Inflammatory macrophage (primary cell): ENCODE results near the gene WDR1.

ENCODE experiments used
- DNase-seq, 2 donors: peaks; one replicate each; pipeline ENCODE4 v3.0.0-alpha.2; 2020 to 2022

The WDR1 gene

GRCh38 chr4:10084651-10085358 lies 31.8 kb downstream of the WDR1 start:
- DNase-seq = no peak

- no peak for DNase-seq
Observed at GRCh38 chr4:10083861-10084641, 32.5 kb downstream of the WDR1 start.

GRCh38 chr4:10083331-10083771 lies 33.2 kb downstream of the WDR1 start:
- no peak for DNase-seq

GRCh38 chr4:10082459-10083272 lies 33.9 kb downstream of the WDR1 start:
- DNase-seq = no peak

GRCh38 chr4:10082047-10082446 lies 34.6 kb downstream of the WDR1 start:
- DNase-seq = no peak

- no peak for DNase-seq
Observed at GRCh38 chr4:10081218-10081606, 35.4 kb downstream of the WDR1 start.

GRCh38 chr4:10080589-10081217 lies 35.9 kb downstream of the WDR1 start:
- DNase-seq = no peak

- DNase-seq = no peak
Observed at GRCh38 chr4:10079912-10080588, 36.5 kb downstream of the WDR1 start.

- no peak for DNase-seq
Observed at GRCh38 chr4:10079256-10079655, 37.3 kb downstream of the WDR1 start.

GRCh38 chr4:10078481-10079233 lies 37.9 kb downstream of the WDR1 start:
- no peak for DNase-seq

- DNase-seq = peak in 1 of 2 donors; percentile 42
Observed at GRCh38 chr4:10077483-10078335, 38.9 kb downstream of the WDR1 start.

- DNase-seq = no peak
Observed at GRCh38 chr4:10077076-10077475, 39.5 kb downstream of the WDR1 start.

GRCh38 chr4:10075953-10076391 lies 40.6 kb downstream of the WDR1 start:
- no peak for DNase-seq

- no peak for DNase-seq
Observed at GRCh38 chr4:10075158-10075863, 41.3 kb downstream of the WDR1 start.

GRCh38 chr4:10074767-10075105 lies 41.9 kb downstream of the WDR1 start:
- peak; percentile 11 to 15 for DNase-seq

GRCh38 chr4:10074076-10074766 lies 42.4 kb downstream of the WDR1 start:
- no peak for DNase-seq

- no peak for DNase-seq
Observed at GRCh38 chr4:10072420-10073017, 44.1 kb downstream of the WDR1 start.

GRCh38 chr4:10069075-10069642 lies 47.4 kb downstream of the WDR1 start:
- DNase-seq = no peak
